ENCODE results near the gene COPS3. TPM values are rescaled to one million over a fixed set of nuclear protein-coding genes. Genes with fewer than 3 reads are reported as not detected.

The COPS3 gene
- total RNA-seq, 4 donors from 2014 or later, result 49.3 to 72.6 (median 59.1) TPM

DNA sequence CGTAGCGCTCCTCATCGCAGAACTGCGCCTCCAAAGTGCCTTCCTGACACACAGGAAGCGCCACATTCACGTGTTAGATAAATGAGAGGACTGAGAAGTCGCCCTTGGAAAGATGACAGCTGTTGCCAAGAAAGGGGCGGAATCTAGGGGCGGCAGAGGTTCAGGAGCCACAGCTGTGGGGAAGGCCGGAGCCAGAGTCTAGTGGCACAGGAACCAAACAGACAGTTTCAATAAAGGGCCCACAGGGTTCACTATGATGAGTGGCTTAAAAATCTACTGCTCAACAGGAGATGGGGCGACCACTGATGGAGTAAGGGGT, 48.8 kb downstream of the COPS3 start:
- Histone ChIP-seq H3K4me3 (no peak overlapping the region), H3K27me3 (no peaks in the 10 kb centered on the region), H3K36me3 (peaks cover 48 to 57% (median 55%) of the 10 kb centered on the region in 4 donors), H3K4me1 (peaks cover 33 to 57% (median 47%) of the 10 kb centered on the region in 4 donors), H3K27ac (replicated peaks in 1 of 4) (no peak overlapping the region), H3K9me3 (no peaks in the 10 kb centered on the region)
- DNase-seq (ENCODE audit: extremely low spot score), result no peak
- TF ChIP-seq POLR2AphosphoS5 (IDR thresholded peaks at IDR 0.05) (no peak), CTCF (IDR thresholded peaks at IDR 0.05) (no peak), EP300 (IDR thresholded peaks at IDR 0.05) (no peak), POLR2A (IDR thresholded peaks at IDR 0.05; ENCODE audit: low read depth) (no peak)
- intact Hi-C loops (cut with DNase I), result no loop called here
- WGBS, result 70% methylated on average over 11 of the region's 11 CpGs

- no peaks in the 10 kb centered on the region for H3K9me3 ChIP-seq
- DNase-seq (ENCODE audit: extremely low spot score), result no peak
- peaks cover 33 to 58% (median 47%) of the 10 kb centered on the region in 4 donors for H3K4me1 ChIP-seq
- H3K4me3 ChIP-seq, result no peak overlapping the region
- H3K36me3 ChIP-seq, result peaks cover 53 to 62% (median 60%) of the 10 kb centered on the region in 4 donors
- H3K27me3 ChIP-seq, result no peaks in the 10 kb centered on the region
- intact Hi-C loops (cut with DNase I), result no loop called here
- 71% methylated on average over 15 of the region's 16 CpGs for WGBS
- H3K27ac ChIP-seq (replicated peaks in 1 of 4), result no peak overlapping the region
- TF ChIP-seq CTCF (IDR thresholded peaks at IDR 0.05), result no peak
- TF ChIP-seq POLR2A (IDR thresholded peaks at IDR 0.05; ENCODE audit: low read depth), result no peak
- TF ChIP-seq POLR2AphosphoS5 (IDR thresholded peaks at IDR 0.05), result no peak
- no peak for TF ChIP-seq EP300 (IDR thresholded peaks at IDR 0.05)
Observed at GRCh38 chr17:17231621-17232302, 49.3 kb downstream of the COPS3 start.

DNA sequence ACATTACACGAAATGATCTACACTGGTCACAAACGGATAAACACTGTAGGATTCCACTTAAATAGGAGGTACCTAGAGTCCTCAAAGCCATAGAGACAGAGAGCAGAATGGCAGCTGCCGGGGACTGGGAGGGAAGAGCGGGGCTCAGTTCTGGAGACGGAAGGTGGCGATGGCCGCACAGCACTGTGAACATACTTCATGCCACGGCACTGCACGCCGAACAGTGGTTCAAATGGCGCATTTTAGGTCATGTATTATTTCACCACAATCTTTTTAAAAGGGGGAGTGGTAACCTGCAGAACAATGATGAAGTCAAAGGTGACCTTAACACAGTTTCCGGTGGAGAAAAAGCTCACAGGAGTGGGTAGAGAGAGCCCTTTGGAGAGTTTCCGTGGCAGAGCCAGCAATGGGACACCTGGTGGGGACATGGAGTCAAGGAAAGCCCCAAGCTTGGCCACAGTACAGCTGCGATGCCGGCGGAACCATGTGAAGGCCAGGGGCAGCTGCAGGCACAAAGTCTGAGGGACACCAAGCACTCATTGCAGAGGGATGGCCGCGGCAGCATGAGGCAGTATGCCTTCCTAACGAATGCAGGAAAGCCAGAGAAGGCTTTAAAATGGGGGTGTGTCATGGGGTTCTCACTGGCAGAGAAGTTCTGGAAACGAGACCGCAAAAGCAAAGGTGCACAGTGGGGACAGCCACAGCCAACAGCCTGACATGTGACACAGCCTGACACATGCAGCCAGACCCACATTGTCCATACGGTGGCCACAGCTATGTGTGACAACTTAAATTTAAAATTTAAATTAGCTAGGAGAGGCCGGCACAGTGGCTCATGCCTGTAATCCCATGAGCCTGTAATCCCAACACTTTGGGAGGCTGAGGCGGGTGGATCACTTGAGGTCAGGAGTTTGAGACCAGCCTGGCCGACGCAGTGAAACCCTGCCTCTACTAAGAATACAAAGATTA, 51.3 kb downstream of the COPS3 start:
- intact Hi-C loops (cut with DNase I), result no loop called here
- no peak for TF ChIP-seq POLR2AphosphoS5 (IDR thresholded peaks at IDR 0.05)
- TF ChIP-seq POLR2A (IDR thresholded peaks at IDR 0.05; ENCODE audit: low read depth), result no peak
- TF ChIP-seq EP300 (IDR thresholded peaks at IDR 0.05), result no peak
- no peak for TF ChIP-seq CTCF (IDR thresholded peaks at IDR 0.05)
- no peak for DNase-seq (ENCODE audit: extremely low spot score)
- H3K27me3 ChIP-seq, result no peaks in the 10 kb centered on the region
- peaks cover 17 to 47% (median 31%) of the 10 kb centered on the region in 4 donors for H3K4me1 ChIP-seq
- H3K27ac ChIP-seq (replicated peaks in 1 of 4), result no peak overlapping the region
- no peak overlapping the region for H3K4me3 ChIP-seq
- H3K36me3 ChIP-seq, result peaks cover 74 to 83% (median 81%) of the 10 kb centered on the region in 4 donors
- WGBS, result 93% methylated on average over 24 of the region's 26 CpGs
- H3K9me3 ChIP-seq, result no peaks in the 10 kb centered on the region

GRCh38 chr17:17228521-17229279, 52.3 kb downstream of the COPS3 start:
- Histone ChIP-seq H3K27ac (replicated peaks in 1 of 4) (no peak overlapping the region), H3K9me3 (no peaks in the 10 kb centered on the region), H3K36me3 (peaks cover 84 to 93% (median 91%) of the 10 kb centered on the region in 4 donors), H3K4me3 (no peak overlapping the region), H3K4me1 (peaks cover 7 to 37% (median 21%) of the 10 kb centered on the region in 4 donors), H3K27me3 (no peaks in the 10 kb centered on the region)
- TF ChIP-seq EP300 (IDR thresholded peaks at IDR 0.05) (no peak), POLR2A (IDR thresholded peaks at IDR 0.05; ENCODE audit: low read depth) (no peak), CTCF (IDR thresholded peaks at IDR 0.05) (no peak), POLR2AphosphoS5 (IDR thresholded peaks at IDR 0.05) (no peak)
- DNase-seq (ENCODE audit: extremely low spot score), result no peak
- WGBS, result 90% methylated on average over 17 of the region's 17 CpGs
- intact Hi-C loops (cut with DNase I), result no loop called here

Measured in esophagus muscularis mucosa (tissue), 4 donors.